ENCODE results near the gene MCM9. TPM values are rescaled to one million over a fixed set of nuclear protein-coding genes. Genes with fewer than 3 reads are reported as not detected.
A peak's percentile ranks its signal among the peaks of the same experiment; 100 is the strongest.

The MCM9 gene
- total and polyA plus RNA-seq, 2 experiments from 2014 or later, result 11.1 to 13.5 TPM

DNA sequence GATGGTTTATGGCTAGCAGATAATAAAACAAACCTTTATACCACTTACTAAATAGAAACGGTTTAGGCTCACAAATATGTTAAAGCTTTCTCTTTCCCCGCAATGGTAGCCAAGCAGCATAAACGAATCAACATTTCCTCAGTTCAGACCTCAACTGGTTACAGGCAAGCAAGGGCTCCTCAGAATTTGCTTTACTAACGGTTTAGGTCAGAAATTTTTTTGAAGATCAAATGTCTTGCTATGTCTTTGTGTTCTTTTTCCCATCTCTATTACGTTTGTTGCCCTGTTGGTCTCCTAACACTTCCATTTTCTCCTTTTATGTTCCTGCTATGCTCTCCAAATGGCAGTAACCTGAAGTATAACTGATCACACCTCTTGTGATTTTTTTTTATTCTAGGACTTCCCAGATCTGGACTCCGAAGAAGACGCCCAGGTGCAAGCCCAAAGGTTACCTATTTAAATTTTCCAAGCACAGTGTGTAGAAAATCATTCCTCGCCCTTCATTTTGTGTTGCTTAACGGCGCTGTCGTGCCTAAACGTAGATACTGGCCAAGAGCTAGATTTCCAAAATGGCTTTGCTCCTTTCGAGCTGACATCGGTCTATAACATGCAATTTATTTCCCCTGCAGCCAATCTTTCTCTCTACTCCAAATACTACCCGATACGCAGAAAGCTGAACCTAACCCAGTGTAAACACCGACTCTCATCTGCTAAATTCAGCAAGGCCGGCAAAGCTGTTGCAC is 41.7 kb downstream of the MCM9 start:
- peaks cover 12% of the 10 kb centered on the region for H4K20me1 ChIP-seq (ENCODE audit: insufficient read depth, poor library complexity, severe bottlenecking)
- no peaks in the 10 kb centered on the region for H3K36me3 ChIP-seq (replicated peaks; ENCODE audit: insufficient read depth, low read depth)
- 5% methylated on average over 18 of the region's 18 CpGs for WGBS (ENCODE audit: low lambda C conversion rate, missing lambda C conversion rate)
- H3K4me1 ChIP-seq (ENCODE audit: insufficient read depth), result peaks cover 18% of the 10 kb centered on the region
- TF ChIP-seq, protein P1, sequence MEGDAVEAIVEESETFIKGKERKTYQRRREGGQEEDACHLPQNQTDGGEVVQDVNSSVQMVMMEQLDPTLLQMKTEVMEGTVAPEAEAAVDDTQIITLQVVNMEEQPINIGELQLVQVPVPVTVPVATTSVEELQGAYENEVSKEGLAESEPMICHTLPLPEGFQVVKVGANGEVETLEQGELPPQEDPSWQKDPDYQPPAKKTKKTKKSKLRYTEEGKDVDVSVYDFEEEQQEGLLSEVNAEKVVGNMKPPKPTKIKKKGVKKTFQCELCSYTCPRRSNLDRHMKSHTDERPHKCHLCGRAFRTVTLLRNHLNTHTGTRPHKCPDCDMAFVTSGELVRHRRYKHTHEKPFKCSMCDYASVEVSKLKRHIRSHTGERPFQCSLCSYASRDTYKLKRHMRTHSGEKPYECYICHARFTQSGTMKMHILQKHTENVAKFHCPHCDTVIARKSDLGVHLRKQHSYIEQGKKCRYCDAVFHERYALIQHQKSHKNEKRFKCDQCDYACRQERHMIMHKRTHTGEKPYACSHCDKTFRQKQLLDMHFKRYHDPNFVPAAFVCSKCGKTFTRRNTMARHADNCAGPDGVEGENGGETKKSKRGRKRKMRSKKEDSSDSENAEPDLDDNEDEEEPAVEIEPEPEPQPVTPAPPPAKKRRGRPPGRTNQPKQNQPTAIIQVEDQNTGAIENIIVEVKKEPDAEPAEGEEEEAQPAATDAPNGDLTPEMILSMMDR (IDR thresholded peaks at IDR 0.05; ENCODE audit: poor library complexity), result no peak
- TF ChIP-seq EZH2 (IDR thresholded peaks at IDR 0.05; ENCODE audit: borderline replicate concordance), result no peak
- TF ChIP-seq EZH2phosphoT487 (IDR thresholded peaks at IDR 0.05; ENCODE audit: low read depth, severe bottlenecking, unreplicated experiment), result no peak
- H3K9me2 ChIP-seq (replicated peaks; ENCODE audit: insufficient read depth), result no peaks in the 10 kb centered on the region
- peak overlapping the region; percentile 53 for H3K4me3 ChIP-seq
- H3K9me3 ChIP-seq (ENCODE audit: low read depth), result no peaks in the 10 kb centered on the region
- peak; percentile 70 for DNase-seq (ENCODE audit: low spot score)
- peaks cover 68% of the 10 kb centered on the region for H3K79me2 ChIP-seq
- peak overlapping the region; percentile 81 for H3K4me2 ChIP-seq
- peak overlapping the region; percentile 89 for H3K27ac ChIP-seq
- peak overlapping the region; percentile 73 for H2AFZ ChIP-seq
- H3K27me3 ChIP-seq, result no peaks in the 10 kb centered on the region

GRCh38 chr6:118892355-118892991 is 42.5 kb downstream of the MCM9 start:
- Histone ChIP-seq H3K4me2 (peak overlapping the region; percentile 81), H3K4me3 (peak overlapping the region; percentile 53)
- TF ChIP-seq EZH2phosphoT487 (IDR thresholded peaks at IDR 0.05; ENCODE audit: low read depth, severe bottlenecking, unreplicated experiment), result no peak
- TF ChIP-seq, protein P1 (IDR thresholded peaks at IDR 0.05; ENCODE audit: poor library complexity), result no peak
- TF ChIP-seq EZH2 (IDR thresholded peaks at IDR 0.05; ENCODE audit: borderline replicate concordance), result no peak

DNA sequence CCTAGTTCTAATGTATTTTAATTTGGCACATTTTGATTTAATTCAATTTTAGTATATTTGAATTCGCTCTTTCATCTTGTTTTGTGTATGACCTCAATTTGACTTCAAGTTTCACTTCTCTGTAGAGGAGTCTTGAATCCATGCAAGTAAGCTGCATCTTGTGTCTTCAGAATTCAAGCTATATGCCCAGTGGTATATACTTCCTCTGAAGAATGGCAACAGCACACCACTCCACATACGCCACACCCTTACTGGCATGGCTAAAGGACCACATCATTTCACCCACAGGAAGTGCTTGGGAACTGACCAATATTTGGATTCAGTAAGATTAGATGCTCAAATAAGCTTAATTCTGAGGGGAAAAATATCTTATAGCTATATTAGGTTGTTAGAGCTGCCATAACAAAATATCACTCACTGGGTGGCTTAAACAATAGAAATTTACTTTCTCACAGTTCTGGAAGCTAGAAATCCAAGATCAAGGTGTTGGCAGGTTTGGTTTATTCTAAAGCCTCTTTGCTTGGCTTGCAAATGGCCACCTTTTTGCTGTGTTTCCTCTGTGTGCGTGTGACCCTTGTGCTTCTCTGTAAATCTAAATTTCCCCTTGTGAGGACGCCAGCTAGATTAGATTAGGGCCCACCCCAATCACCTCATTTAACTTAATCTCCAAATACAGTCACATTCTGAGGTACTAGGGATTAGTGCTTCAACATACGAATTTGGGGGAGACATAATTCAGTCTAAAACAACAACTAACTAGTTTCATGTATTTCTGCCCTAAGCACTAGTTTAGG is 43.8 kb downstream of the MCM9 start:
- no peak for DNase-seq (ENCODE audit: low spot score)
- Histone ChIP-seq H3K9me3 (ENCODE audit: low read depth) (no peaks in the 10 kb centered on the region), H3K79me2 (peaks cover 67% of the 10 kb centered on the region), H3K4me3 (no peak overlapping the region), H2AFZ (no peak overlapping the region), H3K4me1 (ENCODE audit: insufficient read depth) (peaks cover 15% of the 10 kb centered on the region), H3K4me2 (no peak overlapping the region), H3K27ac (no peak overlapping the region), H4K20me1 (ENCODE audit: insufficient read depth, poor library complexity, severe bottlenecking) (peaks cover 3% of the 10 kb centered on the region), H3K9me2 (replicated peaks; ENCODE audit: insufficient read depth) (no peaks in the 10 kb centered on the region), H3K36me3 (replicated peaks; ENCODE audit: insufficient read depth, low read depth) (no peaks in the 10 kb centered on the region), H3K27me3 (no peaks in the 10 kb centered on the region)
- TF ChIP-seq, protein P1 (IDR thresholded peaks at IDR 0.05; ENCODE audit: poor library complexity), result no peak
- TF ChIP-seq EZH2phosphoT487 (IDR thresholded peaks at IDR 0.05; ENCODE audit: low read depth, severe bottlenecking, unreplicated experiment), result no peak
- no peak for TF ChIP-seq EZH2 (IDR thresholded peaks at IDR 0.05; ENCODE audit: borderline replicate concordance)
- 93% methylated on average over 5 of the region's 5 CpGs for WGBS (ENCODE audit: low lambda C conversion rate, missing lambda C conversion rate)

More at GRCh38 chr6:118892355-118892991, 42.5 kb downstream of the MCM9 start:
- H3K79me2 ChIP-seq, result peaks cover 67% of the 10 kb centered on the region
- H3K4me1 ChIP-seq (ENCODE audit: insufficient read depth), result peaks cover 18% of the 10 kb centered on the region
- peak overlapping the region; percentile 73 for H2AFZ ChIP-seq
- H3K9me3 ChIP-seq (ENCODE audit: low read depth), result no peaks in the 10 kb centered on the region
- H4K20me1 ChIP-seq (ENCODE audit: insufficient read depth, poor library complexity, severe bottlenecking), result peaks cover 6% of the 10 kb centered on the region
- no peaks in the 10 kb centered on the region for H3K36me3 ChIP-seq (replicated peaks; ENCODE audit: insufficient read depth, low read depth)
- 46% methylated on average over 6 of the region's 6 CpGs for WGBS (ENCODE audit: low lambda C conversion rate, missing lambda C conversion rate)
- no peak for DNase-seq (ENCODE audit: low spot score)
- no peaks in the 10 kb centered on the region for H3K27me3 ChIP-seq
- no peaks in the 10 kb centered on the region for H3K9me2 ChIP-seq (replicated peaks; ENCODE audit: insufficient read depth)
- H3K27ac ChIP-seq, result peak overlapping the region; percentile 89
